GM12878 (cell line): ENCODE measurements around the gene LMO7. TPM values are rescaled to one million over a fixed set of nuclear protein-coding genes. Genes with fewer than 3 reads are reported as not detected.

Experiments used
- ATAC-seq: fragments of 200-7000 bp; cut with Tn5 transposase; 3 replicates; pipeline ENCODE4 v1.9.1; 2020; ENCODE audit warnings: mild to moderate bottlenecking, moderate library complexity
- BruUV-seq: library from RNA; stranded (reverse); fragments of 400-500 nt; replicated peaks from 2 replicates; lab custom pipeline; 2021; lab: Mats Ljungman, UMichigan
- CTCF ChIA-PET: fragments of 300-600 bp; sonication (Branson Sonifier 250); formaldehyde crosslinking; extraction: SDS; loops from one replicate; lab custom pipeline; 2021; ENCODE audit warnings: inconsistent platforms; lab: Yijun Ruan, JAX
- POLR2A ChIA-PET: fragments of 350-600 bp; formaldehyde crosslinking; extraction: SDS; loops from one replicate; lab custom pipeline; 2021; ENCODE audit warnings: inconsistent platforms; lab: Charles Lee
- RAD21 ChIA-PET: fragments of 300-600 bp; sonication (Branson Sonifier 250); formaldehyde crosslinking; loops from one replicate; lab custom pipeline; 2023; ENCODE audit warnings: antibody characterized with exemption; ENCODE audit not compliant: unreplicated experiment; lab: Charles Lee
- SMC1A ChIA-PET: fragments of 300-600 bp; sonication (Branson Sonifier 250); formaldehyde crosslinking; loops from one replicate; lab custom pipeline; 2023; ENCODE audit not compliant: unreplicated experiment, uncharacterized antibody; lab: Charles Lee
- DNase-seq: peaks from one replicate; pipeline ENCODE4 v3.0.0-alpha.2; 2011; ENCODE audit warnings: low read depth, low spot score
- FAIRE-seq: peaks from 3 replicates; lab custom pipeline; 2011; peaks lifted over from hg19 to GRCh38; lab: Jason Lieb, UNC
- H2AFZ ChIP-seq: 2 replicates; pipeline ENCODE4 v1.6.0; 2011; ENCODE audit warnings: low read depth, low read length, control low read depth; ENCODE audit not compliant: control insufficient read depth
- H3K27ac ChIP-seq: 2 replicates; pipeline ENCODE4 v1.5.1; 2011; ENCODE audit warnings: control low read depth; ENCODE audit not compliant: control insufficient read depth, insufficient read depth
- H3K27me3 ChIP-seq, 2 experiments: replicated peaks in 1 of 2; 2 replicates each; pipeline versions ENCODE4 v1.6.0 to v1.6.1; 2011; ENCODE audit warnings: low read length in 1 of 2; ENCODE audit not compliant: control insufficient read depth in 2 of 2, insufficient read depth in 2 of 2
- H3K36me3 ChIP-seq, 2 experiments: 2 replicates each; pipeline ENCODE4 v1.5.1; 2011; ENCODE audit warnings: low read length in 1 of 2; ENCODE audit not compliant: control insufficient read depth in 2 of 2, insufficient read depth in 2 of 2
- H3K4me1 ChIP-seq: 2 replicates; pipeline ENCODE4 v1.6.1; 2011; ENCODE audit warnings: mild to moderate bottlenecking, low read length, moderate library complexity, mixed read lengths; ENCODE audit not compliant: control insufficient read depth, insufficient read depth
- H3K4me2 ChIP-seq: 2 replicates; pipeline ENCODE4 v1.6.0; 2011; ENCODE audit warnings: control low read depth; ENCODE audit not compliant: control insufficient read depth, insufficient read depth
- H3K4me3 ChIP-seq: fragments of 200-600 bp; sonication (generic); 2 replicates; pipeline ENCODE4 v1.5.1; 2016
- H3K79me2 ChIP-seq: 2 replicates; pipeline ENCODE4 v1.6.0; 2011; ENCODE audit warnings: low read length; ENCODE audit not compliant: control insufficient read depth, insufficient read depth
- H3K9ac ChIP-seq: 2 replicates; pipeline ENCODE4 v1.8.0; 2011; ENCODE audit warnings: low read length, control low read depth, mixed read lengths; ENCODE audit not compliant: control insufficient read depth, insufficient read depth
- H3K9me3 ChIP-seq: replicated peaks from 3 replicates; pipeline ENCODE4 v1.5.1; 2011; ENCODE audit warnings: mild to moderate bottlenecking, low read length; ENCODE audit not compliant: control insufficient read depth, insufficient read depth
- H4K20me1 ChIP-seq: 2 replicates; pipeline ENCODE4 v1.6.0; 2011; ENCODE audit not compliant: control insufficient read depth, insufficient read depth
- ATF7 ChIP-seq: fragments of 450-650 bp; IDR thresholded peaks from 2 replicates; pipeline ENCODE4 v1.6.1; 2016; ENCODE audit warnings: low read depth, mild to moderate bottlenecking
- CEBPB ChIP-seq, 2 experiments: fragments of 150-350 bp in 1 of 2; IDR thresholded peaks; 2 replicates each; pipeline ENCODE4 v1.6.1; 2012 to 2014; ENCODE audit warnings: low read depth in 2 of 2, low read length in 2 of 2, borderline replicate concordance in 1 of 2, inconsistent platforms in 1 of 2
- EZH2 ChIP-seq: IDR thresholded peaks from 2 replicates; pipeline ENCODE4 v1.6.1; 2012; ENCODE audit warnings: low read depth, mild to moderate bottlenecking, control low read depth, inconsistent platforms, low read length, borderline replicate concordance; ENCODE audit not compliant: control insufficient read depth
- GATAD2B ChIP-seq: fragments of 450-650 bp; conservative IDR thresholded peaks from 2 replicates; pipeline ENCODE4 v1.6.1; 2017; ENCODE audit warnings: low read depth, mild to moderate bottlenecking, moderate library complexity
- HDGF ChIP-seq: fragments of 450-650 bp; IDR thresholded peaks from 2 replicates; pipeline ENCODE4 v1.6.1; 2016; ENCODE audit warnings: antibody characterized with exemption
- IKZF1 ChIP-seq: fragments of 450-650 bp; conservative IDR thresholded peaks from 2 replicates; pipeline ENCODE4 v1.6.1; 2017; ENCODE audit warnings: antibody characterized with exemption, mild to moderate bottlenecking
- JUNB ChIP-seq: IDR thresholded peaks from 2 replicates; pipeline ENCODE4 v1.6.1; 2016; ENCODE audit warnings: antibody characterized with exemption, mild to moderate bottlenecking
- KLF5 ChIP-seq: fragments of 450-650 bp; IDR thresholded peaks from 2 replicates; pipeline ENCODE4 v1.6.1; 2014; ENCODE audit warnings: mild to moderate bottlenecking; ENCODE audit not compliant: partially characterized antibody
- MEF2B ChIP-seq: fragments of 450-650 bp; IDR thresholded peaks from 2 replicates; pipeline ENCODE4 v1.6.1; 2018; ENCODE audit warnings: mild to moderate bottlenecking, moderate library complexity; ENCODE audit not compliant: partially characterized antibody, poor library complexity, severe bottlenecking
- RFX5 ChIP-seq: IDR thresholded peaks from 2 replicates; pipeline ENCODE4 v1.6.1; 2011; ENCODE audit warnings: low read depth, low read length, improper control_type of control experiment
- SMAD1 ChIP-seq: fragments of 450-650 bp; IDR thresholded peaks from 2 replicates; pipeline ENCODE4 v1.6.1; 2018; ENCODE audit warnings: mild to moderate bottlenecking, low read depth; ENCODE audit not compliant: partially characterized antibody
- USF2 ChIP-seq: IDR thresholded peaks from 2 replicates; pipeline ENCODE4 v1.6.1; 2011; ENCODE audit warnings: low read depth, low read length, improper control_type of control experiment, borderline replicate concordance
- ZNF207 ChIP-seq: fragments of 450-650 bp; IDR thresholded peaks from 2 replicates; pipeline ENCODE4 v1.6.1; 2014; ENCODE audit warnings: antibody characterized with exemption, mild to moderate bottlenecking, borderline replicate concordance
- ZNF274 ChIP-seq: IDR thresholded peaks from one replicate; pipeline ENCODE4 v1.8.0; 2011; ENCODE audit not compliant: insufficient read length, insufficient read depth
- WGBS: methylation state at CpG from one replicate; pipeline ENCODE4 v1.1.6; 2016; ENCODE audit warnings: low lambda C conversion rate; ENCODE audit not compliant: insufficient replicate concordance, insufficient coverage; ENCODE audit errors: missing lambda C conversion rate; 5-methylcytosine and 5-hydroxymethylcytosine counted together
- in situ Hi-C: fragments of 300-500 bp; cut with MboI; formaldehyde crosslinking; loops from 9 replicates; pipeline ENCODE4 v1.14.3; 2018; ENCODE audit warnings: mixed read lengths
- intact Hi-C: fragments of 100-400 bp; cut with micrococcal nuclease; formaldehyde crosslinking; loops from one replicate; pipeline ENCODE4 v1.14.2; 2022; ENCODE audit not compliant: unreplicated experiment
- polyA plus RNA-seq, 11 experiments: library from polyadenylated mRNA; depleted of rRNA in 4 of 11; unstranded in 6 of 11; stranded (reverse) in 5 of 11; fragments of >200 nt; fragmentation: Nextera tagmentation in 4 of 11; fragmentation: Illumina TruSeq in 1 of 11; extraction: Ambion mirVana in 4 of 11; extraction: Trizol in 1 of 11; gene quantifications; 1 replicate in 1 of 11; 2 replicates in 10 of 11; pipeline versions ENCODE4 v1.2.1 to v1.2.3, GENCODE V29; 2011 to 2016; ENCODE audit warnings: inconsistent platforms in 2 of 11, missing spikeins in 2 of 11, low read depth in 1 of 11
- total RNA-seq, 4 experiments: library from RNA; depleted of rRNA in 3 of 4; stranded (reverse); fragments of >200 nt in 3 of 4; fragmentation: Illumina TruSeq in 1 of 4; extraction: Trizol in 1 of 4; gene quantifications; 2 replicates each; pipeline versions ENCODE4 v1.2.1 to v1.2.3, GENCODE V29; 2013 to 2021
- TF ChIP-seq, protein P1 (sequence below): IDR thresholded peaks from 2 replicates; pipeline ENCODE4 v1.6.1; 2012; ENCODE audit warnings: mild to moderate bottlenecking, low read depth, low read length
- TF ChIP-seq, protein P2 (sequence below): fragments of 450-650 bp; IDR thresholded peaks from 2 replicates; pipeline ENCODE4 v1.6.1; 2014; ENCODE audit warnings: mild to moderate bottlenecking

LMO7 gene
- total and polyA plus RNA-seq, 10 of the 15 experiments (the other 5 are each of a cell fraction or from before 2014, with no cell fraction given): 8.5 to 67.8 (median 36.8) TPM

GRCh38 chr13:75841905-75842304 lies 205.8 kb downstream of the LMO7 start (continued):
- TF ChIP-seq KLF5: no peak
- TF ChIP-seq RFX5: no peak
- no peak for TF ChIP-seq MEF2B
- no peak for TF ChIP-seq GATAD2B
- TF ChIP-seq SMAD1: no peak
- no peak for TF ChIP-seq ZNF207
- no peak for TF ChIP-seq HDGF

DNA sequence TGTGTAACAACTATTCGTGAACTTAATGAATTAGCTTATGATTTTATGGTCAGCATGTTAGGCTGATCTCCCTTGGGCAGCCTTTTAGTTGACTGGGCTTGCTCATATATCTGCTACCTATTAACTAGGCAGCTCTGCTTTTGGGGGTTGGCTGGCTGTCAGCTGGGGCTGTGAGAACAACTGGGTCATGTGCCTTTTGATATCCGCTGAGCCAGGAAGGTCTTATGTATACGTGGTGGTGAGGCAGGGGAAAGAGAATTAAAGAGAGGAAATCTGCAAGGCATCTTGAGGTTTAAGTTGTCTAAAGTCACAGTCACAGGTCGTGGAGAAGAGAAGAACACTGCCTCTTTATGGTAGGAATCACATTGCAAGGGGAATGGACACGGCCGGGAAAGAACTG lies 206.9 kb downstream of the LMO7 start:
- ChIA-PET POLR2A (no interaction called here), SMC1A (interaction anchor here (1.4 to 2.3 kb wide), 2 partner anchors 34 to 147 kb away, joined by 5 read pairs; no protein-coding TSS in a partner anchor), CTCF (interaction anchor here (1.0 to 1.7 kb wide), 2 partner anchors 34 to 147 kb away, joined by 4 to 7 read pairs; no protein-coding TSS in a partner anchor), RAD21 (no interaction called here)
- H2AFZ ChIP-seq: no peak overlapping the region
- TF ChIP-seq GATAD2B (no peak), CEBPB (IDR thresholded peaks at IDR 0.05; ENCODE audit: borderline replicate concordance in 1 of 2, low read depth in 2 of 2, low read length in 2 of 2) (no peak), USF2 (no peak), IKZF1 (no peak), EZH2 (no peak), ATF7 (no peak), JUNB (no peak), ZNF274 (no peak)
- TF ChIP-seq, protein P1, sequence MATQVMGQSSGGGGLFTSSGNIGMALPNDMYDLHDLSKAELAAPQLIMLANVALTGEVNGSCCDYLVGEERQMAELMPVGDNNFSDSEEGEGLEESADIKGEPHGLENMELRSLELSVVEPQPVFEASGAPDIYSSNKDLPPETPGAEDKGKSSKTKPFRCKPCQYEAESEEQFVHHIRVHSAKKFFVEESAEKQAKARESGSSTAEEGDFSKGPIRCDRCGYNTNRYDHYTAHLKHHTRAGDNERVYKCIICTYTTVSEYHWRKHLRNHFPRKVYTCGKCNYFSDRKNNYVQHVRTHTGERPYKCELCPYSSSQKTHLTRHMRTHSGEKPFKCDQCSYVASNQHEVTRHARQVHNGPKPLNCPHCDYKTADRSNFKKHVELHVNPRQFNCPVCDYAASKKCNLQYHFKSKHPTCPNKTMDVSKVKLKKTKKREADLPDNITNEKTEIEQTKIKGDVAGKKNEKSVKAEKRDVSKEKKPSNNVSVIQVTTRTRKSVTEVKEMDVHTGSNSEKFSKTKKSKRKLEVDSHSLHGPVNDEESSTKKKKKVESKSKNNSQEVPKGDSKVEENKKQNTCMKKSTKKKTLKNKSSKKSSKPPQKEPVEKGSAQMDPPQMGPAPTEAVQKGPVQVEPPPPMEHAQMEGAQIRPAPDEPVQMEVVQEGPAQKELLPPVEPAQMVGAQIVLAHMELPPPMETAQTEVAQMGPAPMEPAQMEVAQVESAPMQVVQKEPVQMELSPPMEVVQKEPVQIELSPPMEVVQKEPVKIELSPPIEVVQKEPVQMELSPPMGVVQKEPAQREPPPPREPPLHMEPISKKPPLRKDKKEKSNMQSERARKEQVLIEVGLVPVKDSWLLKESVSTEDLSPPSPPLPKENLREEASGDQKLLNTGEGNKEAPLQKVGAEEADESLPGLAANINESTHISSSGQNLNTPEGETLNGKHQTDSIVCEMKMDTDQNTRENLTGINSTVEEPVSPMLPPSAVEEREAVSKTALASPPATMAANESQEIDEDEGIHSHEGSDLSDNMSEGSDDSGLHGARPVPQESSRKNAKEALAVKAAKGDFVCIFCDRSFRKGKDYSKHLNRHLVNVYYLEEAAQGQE: no peak
- TF ChIP-seq, protein P2, sequence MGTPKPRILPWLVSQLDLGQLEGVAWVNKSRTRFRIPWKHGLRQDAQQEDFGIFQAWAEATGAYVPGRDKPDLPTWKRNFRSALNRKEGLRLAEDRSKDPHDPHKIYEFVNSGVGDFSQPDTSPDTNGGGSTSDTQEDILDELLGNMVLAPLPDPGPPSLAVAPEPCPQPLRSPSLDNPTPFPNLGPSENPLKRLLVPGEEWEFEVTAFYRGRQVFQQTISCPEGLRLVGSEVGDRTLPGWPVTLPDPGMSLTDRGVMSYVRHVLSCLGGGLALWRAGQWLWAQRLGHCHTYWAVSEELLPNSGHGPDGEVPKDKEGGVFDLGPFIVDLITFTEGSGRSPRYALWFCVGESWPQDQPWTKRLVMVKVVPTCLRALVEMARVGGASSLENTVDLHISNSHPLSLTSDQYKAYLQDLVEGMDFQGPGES: no peak
- H3K36me3 ChIP-seq: peaks cover 0 to 4% of the 10 kb centered on the region in 2 experiments; a peak in 1 of 4 replicates
- H4K20me1 ChIP-seq: no peaks in the 10 kb centered on the region
- DNase-seq (no peak), FAIRE-seq (no peak), ATAC-seq (no peak)
- no peaks in the 10 kb centered on the region for H3K9me3 ChIP-seq
- intact Hi-C loops: no loop called here
- BruUV-seq: no TSS peak
- no peak overlapping the region for H3K9ac ChIP-seq
- H3K27ac ChIP-seq: no peak overlapping the region
- no peaks in the 10 kb centered on the region for H3K27me3 ChIP-seq
- no peak overlapping the region for H3K4me3 ChIP-seq
- H3K79me2 ChIP-seq: no peaks in the 10 kb centered on the region
- H3K4me2 ChIP-seq: no peak overlapping the region
- 84% methylated on average over 6 of the region's 6 CpGs for WGBS
- in situ Hi-C loops: no loop called here
- no peaks in the 10 kb centered on the region; the same call in 1 of the 2 replicates for H3K4me1 ChIP-seq
